HCT116 (cell line): Measurements from ENCODE around the gene CGB1.

Source experiments
- POLR2AphosphoS5 ChIP-seq: IDR thresholded peaks from 2 replicates; pipeline ENCODE4 v1.6.1; 2011; ENCODE audit warnings: mild to moderate bottlenecking, low read depth, low read length, moderate library complexity
- TF ChIP-seq, protein P1 (sequence below): IDR thresholded peaks from 2 replicates; pipeline ENCODE4 v1.6.1; 2012

DNA sequence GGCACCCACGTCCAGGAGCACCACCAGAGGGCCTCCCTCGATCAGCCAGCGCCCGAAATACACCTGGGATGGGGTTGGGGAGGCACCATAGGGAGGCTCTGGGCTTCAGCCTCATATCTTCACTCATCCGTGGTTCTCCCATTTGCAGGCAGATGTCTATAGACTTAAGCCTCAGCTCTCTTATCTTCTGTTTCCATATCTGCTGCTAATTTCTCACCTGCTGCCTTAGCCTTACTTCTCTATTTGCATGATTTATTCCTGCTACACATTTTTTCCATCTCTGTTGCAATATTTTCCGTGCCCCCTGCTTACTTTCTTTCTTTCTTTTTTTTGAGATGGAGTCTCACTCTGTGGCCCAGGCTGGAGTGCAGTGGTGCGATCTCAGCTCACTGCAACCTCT lies 49.4 kb downstream of the CGB1 start:
- TF ChIP-seq, protein P1, sequence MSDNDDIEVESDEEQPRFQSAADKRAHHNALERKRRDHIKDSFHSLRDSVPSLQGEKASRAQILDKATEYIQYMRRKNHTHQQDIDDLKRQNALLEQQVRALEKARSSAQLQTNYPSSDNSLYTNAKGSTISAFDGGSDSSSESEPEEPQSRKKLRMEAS = no peak
- TF ChIP-seq POLR2AphosphoS5 = no peak
